Activated CD4-positive, alpha-beta T cell treated with anti-CD3 and anti-CD28 coated beads, Interleukin-2, Interleukin-4, amounts not matched to agents 100 ng/mL and 50 ng/mL, durations not matched to agents 16 hours and 8 hours (primary cell): Measurements from ENCODE around the gene NPHP4.
"Not testable (repeated sequence)": the region's sequence is repeated elsewhere in the genome, so short reads cannot be mapped to it uniquely, and the experiment has no call there.

Experiments used
- DNase-seq: peaks from one replicate; pipeline ENCODE4 v3.0.0-alpha.2; 2020; ENCODE audit warnings: low spot score

The NPHP4 gene

DNA sequence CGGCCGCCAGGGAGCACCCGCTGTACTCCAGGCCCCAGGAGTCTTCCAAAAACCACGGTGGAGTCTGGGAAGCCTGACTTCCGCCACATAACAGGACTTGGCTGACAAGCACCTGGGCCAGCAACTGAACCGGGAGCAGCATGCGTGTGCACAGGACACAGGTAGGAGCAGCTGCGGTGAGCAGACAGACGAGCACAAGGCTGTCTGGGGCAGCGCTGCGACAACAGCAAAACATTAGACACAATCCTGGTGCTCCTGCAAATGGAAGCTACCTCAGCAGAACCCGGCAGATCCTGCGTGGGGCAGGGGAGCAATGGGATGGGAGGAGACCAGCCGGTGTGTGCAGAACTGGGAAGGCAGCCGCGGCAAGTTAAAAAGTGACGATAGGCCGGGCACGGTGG lies 80.4 kb downstream of the NPHP4 start:
- no peak for DNase-seq

GRCh38 chr1:5911157-5911556 lies 81.1 kb downstream of the NPHP4 start:
- DNase-seq: no peak

DNA sequence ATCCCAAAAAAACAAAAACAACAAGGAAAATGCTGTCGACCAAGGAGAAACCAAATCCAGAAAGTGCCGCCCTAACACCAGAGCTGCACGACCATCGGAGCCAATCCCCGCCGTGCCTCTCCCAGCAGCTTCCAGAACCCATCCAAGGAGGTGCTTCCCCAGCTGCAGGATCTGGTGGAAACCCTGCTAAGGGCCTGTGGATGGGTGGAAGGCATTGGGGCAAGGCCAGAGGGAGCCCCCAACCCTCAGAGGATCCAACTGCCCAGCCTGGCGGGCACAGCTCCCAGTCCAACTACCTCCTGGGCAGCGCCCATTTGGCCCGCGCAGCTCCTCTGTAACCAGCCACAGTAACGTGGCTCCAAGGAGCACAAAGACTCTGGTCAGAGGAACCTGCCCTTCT lies 81.6 kb downstream of the NPHP4 start:
- DNase-seq: no peak

GRCh38 chr1:5910276-5910620 lies 82.0 kb downstream of the NPHP4 start:
- no peak for DNase-seq

- no peak for DNase-seq
Measured at GRCh38 chr1:5909576-5910275, 82.5 kb downstream of the NPHP4 start.

GRCh38 chr1:5908461-5909375 lies 83.5 kb downstream of the NPHP4 start:
- DNase-seq: no peak

- no peak for DNase-seq
Measured at GRCh38 chr1:5907966-5908365, 84.3 kb downstream of the NPHP4 start.

GRCh38 chr1:5907386-5907785 lies 84.8 kb downstream of the NPHP4 start:
- no peak for DNase-seq

DNA sequence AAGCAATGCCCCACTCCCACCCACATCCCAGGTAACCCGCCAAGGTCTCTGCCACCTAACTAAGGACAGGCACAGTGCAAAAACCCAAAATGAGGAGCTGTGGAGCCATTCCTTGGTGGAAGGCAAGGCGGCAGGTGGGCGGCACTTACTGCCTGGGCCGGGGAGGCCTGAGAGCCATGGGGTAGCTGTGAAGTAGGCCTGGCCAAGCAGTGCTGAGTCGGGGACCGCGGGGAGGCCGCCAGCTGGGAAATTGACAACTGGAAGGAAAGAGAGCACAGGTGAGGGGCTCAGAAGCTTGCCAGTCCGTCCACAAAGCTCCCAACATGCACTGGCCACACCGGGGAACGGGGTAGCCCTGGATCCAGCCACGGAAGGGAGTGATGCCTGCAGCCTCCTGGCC lies 85.3 kb downstream of the NPHP4 start:
- DNase-seq: no peak

GRCh38 chr1:5906116-5906515 lies 86.1 kb downstream of the NPHP4 start:
- DNase-seq: no peak

GRCh38 chr1:5905436-5905835 lies 86.8 kb downstream of the NPHP4 start:
- DNase-seq: no peak

- no peak for DNase-seq
Measured at GRCh38 chr1:5904551-5904950, 87.7 kb downstream of the NPHP4 start.

DNA sequence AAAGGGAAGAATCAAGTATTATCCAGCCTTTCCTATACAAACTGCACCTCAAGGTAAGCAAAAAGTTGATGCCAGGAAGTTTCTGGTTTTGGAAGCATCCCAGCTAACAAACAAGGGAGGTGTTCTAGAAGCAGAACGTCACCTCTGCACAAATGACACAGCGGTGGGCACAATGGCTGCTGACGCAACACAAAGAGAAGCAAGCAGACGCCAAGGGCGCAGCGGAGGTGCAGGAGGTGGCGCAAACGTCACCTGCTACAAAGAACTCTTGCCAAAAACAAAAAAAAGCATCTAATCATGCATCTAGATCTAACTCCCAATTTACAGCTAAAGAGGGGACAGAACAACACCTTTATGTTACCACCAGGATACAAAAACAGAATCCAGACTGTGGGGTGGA lies 88.5 kb downstream of the NPHP4 start:
- no peak for DNase-seq

DNA sequence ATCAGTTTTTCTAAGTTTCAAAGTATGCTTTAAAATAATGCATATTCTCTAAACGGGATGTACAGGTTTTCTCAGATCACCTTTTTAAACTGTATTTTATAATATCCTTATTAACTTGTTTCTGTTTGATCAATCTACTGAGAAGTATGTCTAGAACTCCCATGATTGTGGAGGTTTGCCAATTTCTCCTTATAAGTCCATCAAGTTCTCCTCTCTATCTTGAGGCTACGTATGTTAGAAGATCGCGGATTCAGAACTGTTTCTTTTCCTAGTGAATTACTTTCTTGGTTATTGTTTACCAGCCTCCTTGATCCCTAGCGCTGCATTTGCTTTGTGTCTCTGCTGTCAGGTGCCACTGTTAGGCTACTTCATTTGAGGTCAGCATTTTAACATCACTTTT lies 89.2 kb downstream of the NPHP4 start:
- no peak for DNase-seq

- no peak for DNase-seq
Measured at GRCh38 chr1:5901841-5902240, 90.4 kb downstream of the NPHP4 start.

GRCh38 chr1:5901150-5901549 lies 91.1 kb downstream of the NPHP4 start:
- DNase-seq: no peak

DNA sequence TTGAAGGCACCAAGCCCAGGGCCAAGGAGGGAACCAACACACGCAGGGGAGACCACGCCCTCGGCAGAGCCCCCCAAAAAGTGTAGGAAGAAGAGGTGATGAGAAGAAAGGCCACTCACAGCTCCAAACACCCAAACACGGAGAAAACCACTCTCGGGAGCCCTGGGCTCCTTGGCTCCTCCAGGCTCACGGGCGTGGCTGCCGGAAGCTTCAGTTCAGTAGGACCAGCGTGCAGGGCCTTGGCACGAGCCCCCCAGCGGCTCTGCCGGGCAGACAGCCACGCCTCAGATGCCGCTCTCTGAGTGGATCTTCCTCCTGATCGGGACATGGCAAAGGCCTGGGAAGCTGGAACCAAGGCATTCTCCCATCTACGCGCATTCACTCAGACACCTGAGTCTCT lies 94.0 kb downstream of the NPHP4 start:
- no peak for DNase-seq

DNA sequence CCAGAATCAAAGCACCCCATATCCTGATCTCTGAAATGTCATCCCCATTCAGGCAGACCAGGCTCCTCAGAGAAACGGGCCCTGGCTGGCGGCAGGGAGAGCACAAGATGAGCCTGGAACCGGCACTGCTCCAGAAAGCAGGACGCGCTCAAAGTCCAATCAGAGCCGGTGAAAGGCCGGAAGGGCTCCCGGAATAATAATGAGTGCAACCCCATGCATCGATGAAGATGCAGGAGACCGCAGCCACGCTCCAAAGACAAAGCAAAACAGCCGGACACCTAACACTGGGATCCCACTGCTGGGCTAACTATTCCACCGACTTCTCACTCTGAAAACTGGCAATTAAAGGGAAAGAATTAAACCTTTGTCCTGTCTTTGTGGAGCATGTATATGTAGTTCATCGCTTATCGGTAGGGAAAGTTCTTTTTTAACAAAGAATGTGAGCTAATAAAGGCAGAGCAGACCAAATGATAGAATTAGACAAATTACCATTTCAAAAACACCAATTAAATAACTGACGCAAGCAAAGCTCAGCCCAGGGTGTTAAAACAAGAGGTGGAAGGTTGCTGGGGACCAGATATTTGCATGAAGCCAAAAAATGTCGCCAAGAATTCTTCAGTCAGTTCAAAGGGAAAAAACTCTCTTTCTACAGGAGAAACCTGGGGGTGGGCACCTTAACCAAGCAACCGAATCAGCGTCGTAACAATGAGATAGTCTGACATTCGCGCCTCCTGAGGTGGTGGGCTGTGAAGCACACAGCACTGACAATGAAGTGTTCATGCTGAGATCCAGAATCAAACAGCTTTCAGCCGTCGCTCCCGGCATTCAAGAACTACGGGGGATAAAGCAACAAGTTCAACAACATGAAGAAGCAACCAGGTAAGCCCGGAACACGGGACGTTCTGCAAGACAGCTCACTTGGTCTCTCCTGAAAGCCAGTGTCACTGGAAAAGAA lies 95.2 kb downstream of the NPHP4 start:
- DNase-seq: no peak

- DNase-seq: no peak
Measured at GRCh38 chr1:5895446-5896406, 96.5 kb downstream of the NPHP4 start.

- not testable (repeated sequence) for DNase-seq
Measured at GRCh38 chr1:5893699-5894278, 98.4 kb downstream of the NPHP4 start.

- no peak for DNase-seq
Measured at GRCh38 chr1:5892329-5892728, 99.9 kb downstream of the NPHP4 start.
